OCI-M2 (cell line): ENCODE results near the gene DDX21.
"Not testable (repeated sequence)": the region's sequence is repeated elsewhere in the genome, so short reads cannot be mapped to it uniquely, and the experiment has no call there.

Experiments
- DNase-seq: peaks from one replicate; lab custom pipeline; 2025; ENCODE audit not compliant: unreplicated experiment; lab: John Stamatoyannopoulos, UW

DDX21 gene

GRCh38 chr10:68955832-68956532 lies at the start of gene DDX21:
Gene DDX21, plus strand, starts transcription at chr10:68956170. Its CDS starts 56 bp downstream, at chr10:68956226.
- peak; percentile 53 for DNase-seq

GRCh38 chr10:68924593-68924992 lies 31.4 kb upstream of the DDX21 start:
- no peak for DNase-seq

GRCh38 chr10:68925489-68925888 lies 30.5 kb upstream of the DDX21 start:
- no peak for DNase-seq

- not testable (repeated sequence) for DNase-seq
Observed at GRCh38 chr10:68929157-68929556, 26.8 kb upstream of the DDX21 start.

GRCh38 chr10:68929888-68930287 lies 26.1 kb upstream of the DDX21 start:
- DNase-seq: not testable (repeated sequence)

GRCh38 chr10:68932860-68933259 lies 23.1 kb upstream of the DDX21 start:
- not testable (repeated sequence) for DNase-seq

GRCh38 chr10:68934994-68935393 lies 21.0 kb upstream of the DDX21 start:
- DNase-seq: no peak

GRCh38 chr10:68938117-68938516 lies 17.9 kb upstream of the DDX21 start:
- DNase-seq: no peak

GRCh38 chr10:68938884-68939283 lies 17.1 kb upstream of the DDX21 start:
- no peak for DNase-seq

GRCh38 chr10:68940917-68941316 lies 15.1 kb upstream of the DDX21 start:
- not testable (repeated sequence) for DNase-seq

GRCh38 chr10:68950598-68950997 lies 5.4 kb upstream of the DDX21 start:
- DNase-seq: no peak

GRCh38 chr10:68954904-68955303 lies 1.1 kb upstream of the DDX21 start:
- no peak for DNase-seq

GRCh38 chr10:68955355-68955831 lies 577 bp upstream of the DDX21 start:
- DNase-seq: no peak

- no peak for DNase-seq
Observed at GRCh38 chr10:68957284-68957615, 1.3 kb downstream of the DDX21 start.

GRCh38 chr10:68957654-68958053 lies 1.7 kb downstream of the DDX21 start:
- no peak for DNase-seq

GRCh38 chr10:68959695-68960527 lies 3.9 kb downstream of the DDX21 start:
- DNase-seq: no peak

GRCh38 chr10:68963151-68963550 lies 7.2 kb downstream of the DDX21 start:
- DNase-seq: no peak

GRCh38 chr10:68973975-68974374 lies 18.0 kb downstream of the DDX21 start:
- DNase-seq: no peak

- DNase-seq: not testable (repeated sequence)
Observed at GRCh38 chr10:68975936-68976473, 20.0 kb downstream of the DDX21 start.

GRCh38 chr10:68979738-68980137 lies 23.8 kb downstream of the DDX21 start:
- DNase-seq: not testable (repeated sequence)

GRCh38 chr10:68981074-68981473 lies 25.1 kb downstream of the DDX21 start:
- no peak for DNase-seq

GRCh38 chr10:68982389-68982788 lies 26.4 kb downstream of the DDX21 start:
- DNase-seq: no peak
